ENCODE measurements around the gene SLC15A3. TPM values are rescaled to one million over a fixed set of nuclear protein-coding genes. Genes with fewer than 3 reads are reported as not detected.

The SLC15A3 gene
- total RNA-seq, 2 donors from 2014 or later: 3.3 to 19.4 TPM

- H3K27ac ChIP-seq: no peak overlapping the region
- no peaks in the 10 kb centered on the region for H3K9me3 ChIP-seq
- no peak for DNase-seq (ENCODE audit: low spot score)
- no peaks in the 10 kb centered on the region for H3K36me3 ChIP-seq
- no peaks in the 10 kb centered on the region for H3K4me1 ChIP-seq (replicated peaks)
- no peaks in the 10 kb centered on the region for H3K27me3 ChIP-seq (replicated peaks; ENCODE audit: insufficient read depth)
- 60% methylated on average over 2 of the region's 2 CpGs for WGBS
- no peak overlapping the region for H3K4me3 ChIP-seq
- TF ChIP-seq POLR2A (IDR thresholded peaks at IDR 0.05) (no peak), CTCF (IDR thresholded peaks at IDR 0.05) (no peak), POLR2AphosphoS5 (IDR thresholded peaks at IDR 0.05) (no peak)
- intact Hi-C loops (cut with DNase I): no loop called here
Observed at GRCh38 chr11:60939855-60940254, 12.1 kb downstream of the SLC15A3 start.

GRCh38 chr11:60939301-60939700, 12.7 kb downstream of the SLC15A3 start:
- H3K27me3 ChIP-seq (replicated peaks; ENCODE audit: insufficient read depth): no peaks in the 10 kb centered on the region
- no peak overlapping the region for H3K27ac ChIP-seq
- H3K36me3 ChIP-seq: no peaks in the 10 kb centered on the region
- no peak for DNase-seq (ENCODE audit: low spot score)
- TF ChIP-seq CTCF (IDR thresholded peaks at IDR 0.05) (no peak), POLR2AphosphoS5 (IDR thresholded peaks at IDR 0.05) (no peak), POLR2A (IDR thresholded peaks at IDR 0.05) (no peak)
- no peaks in the 10 kb centered on the region for H3K4me1 ChIP-seq (replicated peaks)
- intact Hi-C loops (cut with DNase I): no loop called here
- H3K4me3 ChIP-seq: no peak overlapping the region
- WGBS: 89% methylated on average over 7 of the region's 7 CpGs
- no peaks in the 10 kb centered on the region for H3K9me3 ChIP-seq

- TF ChIP-seq CTCF (IDR thresholded peaks at IDR 0.05): no peak
- TF ChIP-seq POLR2AphosphoS5 (IDR thresholded peaks at IDR 0.05): no peak
- TF ChIP-seq POLR2A (IDR thresholded peaks at IDR 0.05): no peak
- no peaks in the 10 kb centered on the region for H3K36me3 ChIP-seq
- no peaks in the 10 kb centered on the region for H3K27me3 ChIP-seq (replicated peaks; ENCODE audit: insufficient read depth)
- DNase-seq (ENCODE audit: low spot score): no peak
- no peaks in the 10 kb centered on the region for H3K4me1 ChIP-seq (replicated peaks)
- WGBS: 82% methylated on average over 9 of the region's 9 CpGs
- intact Hi-C loops (cut with DNase I): no loop called here
- no peak overlapping the region for H3K4me3 ChIP-seq
- no peak overlapping the region for H3K27ac ChIP-seq
- H3K9me3 ChIP-seq: no peaks in the 10 kb centered on the region
Observed at GRCh38 chr11:60938500-60938899, 13.5 kb downstream of the SLC15A3 start.

- H3K36me3 ChIP-seq: no peaks in the 10 kb centered on the region
- H3K27me3 ChIP-seq (replicated peaks; ENCODE audit: insufficient read depth): no peaks in the 10 kb centered on the region
- WGBS: 90% methylated on average over 8 of the region's 8 CpGs
- H3K4me1 ChIP-seq (replicated peaks): no peaks in the 10 kb centered on the region
- TF ChIP-seq CTCF (IDR thresholded peaks at IDR 0.05): no peak
- no peak overlapping the region for H3K4me3 ChIP-seq
- H3K9me3 ChIP-seq: no peaks in the 10 kb centered on the region
- intact Hi-C loops (cut with DNase I): no loop called here
- no peak for DNase-seq (ENCODE audit: low spot score)
- no peak overlapping the region for H3K27ac ChIP-seq
Observed at GRCh38 chr11:60937811-60938210, 14.2 kb downstream of the SLC15A3 start.

GRCh38 chr11:60937144-60937527, 14.8 kb downstream of the SLC15A3 start:
- H3K4me3 ChIP-seq: no peak overlapping the region
- H3K4me1 ChIP-seq (replicated peaks): no peaks in the 10 kb centered on the region
- no peak for DNase-seq (ENCODE audit: low spot score)
- intact Hi-C loops (cut with DNase I): no loop called here
- no peak overlapping the region for H3K27ac ChIP-seq
- H3K9me3 ChIP-seq: no peaks in the 10 kb centered on the region
- no peaks in the 10 kb centered on the region for H3K36me3 ChIP-seq
- TF ChIP-seq CTCF (IDR thresholded peaks at IDR 0.05): no peak
- peak; percentile 11 for TF ChIP-seq POLR2AphosphoS5 (IDR thresholded peaks at IDR 0.05)
- no peaks in the 10 kb centered on the region for H3K27me3 ChIP-seq (replicated peaks; ENCODE audit: insufficient read depth)
- 65% methylated on average over 12 of the region's 12 CpGs for WGBS

Data from prostate gland (tissue), 2 donors.